GM18873 (cell line): ENCODE results near the gene CSNK2A1.
"Not testable (repeated sequence)": the region's sequence is repeated elsewhere in the genome, so short reads cannot be mapped to it uniquely, and the experiment has no call there.

Experiments used
- ATAC-seq: cut with Tn5 transposase; IDR thresholded peaks from one replicate; pipeline ENCODE4 v1.9.1; 2021; ENCODE audit warnings: mild to moderate bottlenecking, moderate library complexity, moderate number of reproducible peaks; ENCODE audit not compliant: unreplicated experiment, low FRiP score

Gene CSNK2A1

DNA sequence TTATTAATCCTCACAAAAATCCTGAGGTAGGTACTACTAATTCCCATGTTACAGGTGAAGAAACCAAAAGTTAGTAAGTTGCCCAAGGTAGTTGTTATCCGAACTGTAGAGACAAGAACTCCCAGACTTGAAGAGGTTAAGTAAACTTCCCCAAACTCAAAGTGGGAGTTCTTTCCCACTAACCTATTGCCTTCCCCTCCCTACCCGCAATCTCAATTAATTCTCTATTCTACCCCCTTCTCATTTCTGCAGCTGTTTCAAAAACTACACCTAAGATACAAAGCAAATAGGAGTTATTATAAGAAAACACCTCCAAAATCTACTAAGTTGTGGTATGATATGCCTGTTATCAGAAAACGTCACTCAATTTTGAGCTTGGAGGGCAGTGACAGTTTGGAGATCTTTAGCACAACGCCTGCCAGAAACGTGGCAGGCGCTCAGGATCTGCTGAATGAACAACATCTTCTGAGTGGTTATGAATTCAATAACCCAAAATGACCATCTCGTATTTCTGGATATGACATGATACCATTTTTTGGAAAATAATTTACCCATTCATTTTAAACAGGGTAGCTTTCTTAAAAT, 7.1 kb downstream of the CSNK2A1 start:
- ATAC-seq = no peak

DNA sequence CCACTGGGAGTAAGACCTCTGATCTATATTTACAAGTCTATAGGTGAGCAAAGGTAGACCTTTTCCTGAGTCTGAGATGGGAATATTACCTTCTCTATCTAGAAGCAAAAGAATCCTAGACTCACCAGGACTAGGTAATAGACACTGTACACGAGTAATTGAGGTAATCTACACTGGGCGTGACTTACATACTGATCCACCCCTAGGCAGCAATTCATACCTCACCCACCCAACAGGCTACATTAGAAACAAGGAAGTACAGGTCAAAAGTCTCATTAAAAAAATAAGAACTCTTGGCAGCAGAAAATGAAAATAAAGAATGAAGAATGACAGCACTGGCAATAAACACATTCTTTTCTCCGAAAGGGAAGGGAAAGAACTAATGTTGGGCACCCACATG, 7.6 kb downstream of the CSNK2A1 start:
- no peak for ATAC-seq

DNA sequence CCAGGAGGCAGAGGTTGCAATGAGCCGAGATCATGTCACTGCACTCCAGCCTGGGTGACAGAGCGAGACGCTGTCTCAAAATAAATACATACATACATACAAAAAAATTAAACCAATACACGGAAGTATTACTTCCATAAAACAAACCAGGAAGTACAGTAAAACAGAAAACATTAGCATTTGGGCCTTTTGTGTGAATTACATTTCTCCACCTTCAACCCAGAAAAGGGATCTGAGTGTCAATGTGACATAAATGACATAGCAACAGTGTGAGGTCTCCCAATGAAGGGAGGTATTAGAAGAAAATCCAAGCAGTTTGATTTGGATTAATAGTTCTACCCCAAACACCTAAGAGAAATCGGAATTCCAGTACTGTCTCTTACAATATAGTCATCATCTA, 10.1 kb downstream of the CSNK2A1 start:
- ATAC-seq = no peak

DNA sequence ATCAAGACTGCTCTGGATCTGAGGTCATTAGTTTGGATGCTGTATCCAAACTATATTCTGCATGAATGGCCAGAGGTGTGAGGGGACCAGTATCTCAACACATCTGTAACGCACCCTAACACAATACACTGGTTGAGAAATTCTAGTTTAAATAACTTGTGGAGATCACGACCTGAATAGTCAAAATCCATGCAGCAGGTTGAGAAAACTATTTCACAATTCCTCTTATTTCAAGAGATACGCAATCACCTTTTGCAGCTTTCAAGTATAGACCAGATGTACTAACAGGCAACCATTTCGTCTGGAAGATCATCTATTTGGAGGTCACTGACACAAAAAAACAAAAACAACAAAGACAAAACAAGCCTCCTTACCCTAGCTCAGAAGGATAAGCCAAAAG, 11.1 kb downstream of the CSNK2A1 start:
- no peak for ATAC-seq

DNA sequence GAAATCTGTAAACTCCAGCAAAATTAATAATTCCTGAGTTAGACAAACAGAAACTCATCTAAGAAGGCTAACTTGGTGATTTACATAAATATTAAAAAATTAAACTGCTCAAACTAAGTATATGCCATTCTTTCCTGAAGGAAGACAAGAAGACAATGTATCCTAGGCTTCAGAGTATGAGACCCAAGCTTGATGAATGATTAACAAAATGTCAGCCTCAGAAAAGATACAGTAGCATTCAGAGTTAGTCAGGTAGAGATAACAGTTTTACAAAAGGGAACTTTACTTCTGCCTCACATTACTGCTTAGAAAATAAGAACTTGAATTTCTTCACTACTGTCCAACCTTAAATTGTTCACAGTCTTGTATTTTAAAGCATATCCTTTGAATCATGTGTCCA, 12.0 kb downstream of the CSNK2A1 start:
- no peak for ATAC-seq

DNA sequence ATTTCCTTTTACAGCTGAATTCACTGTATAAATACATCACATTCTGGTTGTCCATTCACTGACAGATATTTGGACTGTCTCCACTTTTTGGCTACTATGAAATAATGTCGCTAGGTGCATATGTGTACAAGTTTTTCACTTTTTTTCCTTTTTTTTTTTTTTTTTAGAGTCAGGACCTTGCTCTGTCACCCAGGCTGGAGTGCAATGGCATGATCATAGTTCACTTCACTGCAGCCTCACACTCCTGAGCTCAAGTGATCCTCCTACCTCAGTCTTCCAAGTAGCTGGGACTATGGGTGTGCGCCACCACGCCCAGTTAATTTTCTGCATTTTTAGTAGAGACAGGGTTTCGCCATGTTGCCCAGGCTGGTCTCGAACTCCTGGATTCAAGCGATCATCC, 13.3 kb downstream of the CSNK2A1 start:
- ATAC-seq = no peak

DNA sequence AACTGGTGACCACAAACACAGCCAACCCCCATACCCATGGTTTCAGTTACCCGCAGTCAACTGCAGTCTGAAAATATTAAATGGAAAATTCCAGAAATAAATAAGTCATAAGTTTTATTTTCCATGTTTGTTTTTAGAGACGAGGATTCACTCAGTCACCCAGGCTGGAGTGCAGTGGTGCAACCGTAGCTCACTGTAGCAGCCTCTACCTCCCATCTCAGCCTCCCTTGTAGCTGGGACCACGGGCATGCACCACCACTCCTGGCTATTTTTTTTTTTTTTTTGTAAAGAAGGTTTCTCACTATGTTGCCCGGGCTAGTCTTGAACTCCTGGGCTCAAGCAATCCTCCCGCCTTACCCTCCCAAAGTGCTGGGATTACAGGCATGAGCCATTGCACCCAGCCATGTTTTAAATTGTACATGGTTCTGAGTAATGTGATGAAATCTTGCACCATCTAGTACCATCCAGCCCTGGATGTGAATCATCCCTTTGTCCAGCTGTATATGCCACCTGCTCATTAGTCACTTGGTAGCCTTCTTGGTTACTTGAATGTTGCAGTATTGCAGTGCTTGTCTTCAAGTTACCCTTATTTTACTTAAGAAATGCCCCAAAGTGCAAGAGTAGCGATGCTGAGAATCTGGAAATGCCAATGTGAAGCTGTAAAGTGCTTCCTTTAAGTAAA, 14.5 kb downstream of the CSNK2A1 start:
- no peak for ATAC-seq

DNA sequence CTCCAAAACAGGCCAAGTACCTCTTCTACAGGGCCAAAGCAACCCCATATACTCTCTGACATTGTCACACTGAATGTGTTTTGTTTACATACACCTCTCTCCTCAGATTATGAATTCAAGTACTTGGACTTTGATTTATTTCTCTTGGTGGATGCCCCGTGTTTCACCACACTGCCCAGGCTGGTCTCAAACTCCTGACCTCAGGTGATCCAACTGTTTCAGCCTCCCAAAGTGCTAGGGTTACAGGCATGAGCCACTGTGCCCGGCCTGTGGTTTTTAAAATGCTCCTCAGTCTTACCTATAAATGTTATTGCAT, 16.1 kb downstream of the CSNK2A1 start:
- ATAC-seq = no peak

DNA sequence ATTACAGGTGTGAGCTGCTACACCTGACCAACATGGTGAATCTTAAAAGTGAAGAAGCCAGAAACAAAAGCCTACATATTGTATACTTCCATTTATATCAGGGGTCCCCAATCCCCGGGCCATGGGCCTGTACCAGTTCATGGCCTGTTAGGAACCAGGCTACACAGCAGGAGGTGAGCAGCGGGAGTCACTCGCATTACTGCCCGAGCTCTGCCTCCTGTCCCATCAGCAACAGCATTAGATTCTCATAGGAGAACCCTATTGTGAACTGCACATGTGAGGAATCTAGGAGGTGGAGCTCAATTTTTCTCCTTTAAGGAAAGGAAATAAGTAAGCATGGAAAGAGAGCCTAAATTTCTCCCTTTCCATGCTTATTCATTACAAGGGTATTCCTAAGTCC, 21.7 kb downstream of the CSNK2A1 start:
- no peak for ATAC-seq

DNA sequence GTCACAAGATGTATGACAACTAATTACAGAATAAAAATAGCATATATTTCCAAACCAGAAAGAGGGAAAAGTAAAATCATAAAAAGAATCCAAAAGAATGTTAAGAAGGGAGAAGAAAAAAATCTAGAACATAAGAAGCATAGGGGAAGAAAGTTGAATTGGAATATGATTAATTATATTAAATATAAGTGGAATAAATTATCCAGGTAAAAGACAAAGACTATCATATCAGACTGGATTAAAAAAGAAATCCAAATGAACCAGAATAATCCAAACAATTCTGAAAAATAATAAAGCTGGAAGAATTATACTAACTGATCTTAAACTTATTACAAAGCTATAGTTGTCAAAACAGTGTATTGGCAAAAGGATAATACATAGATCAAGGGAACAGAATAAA, 23.6 kb downstream of the CSNK2A1 start:
- ATAC-seq = no peak

DNA sequence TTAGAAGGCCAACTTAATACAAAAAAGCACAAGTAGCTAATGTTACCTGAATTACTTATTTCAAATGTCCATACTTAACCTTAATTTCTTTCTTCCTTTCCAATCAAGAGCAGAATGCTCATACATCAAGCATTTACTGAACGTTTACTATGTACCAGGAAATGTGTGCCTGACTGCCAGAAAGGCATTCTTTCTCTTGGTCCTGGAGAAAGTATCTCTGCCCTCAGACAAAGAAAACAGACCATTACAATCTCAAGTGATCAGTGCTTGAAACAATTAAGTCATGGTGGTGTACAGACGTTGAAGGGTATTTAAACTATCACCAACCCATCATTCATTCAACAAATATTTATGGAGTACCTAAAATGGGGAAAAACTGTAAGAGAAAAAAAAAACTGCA, 26.4 kb downstream of the CSNK2A1 start:
- no peak for ATAC-seq

DNA sequence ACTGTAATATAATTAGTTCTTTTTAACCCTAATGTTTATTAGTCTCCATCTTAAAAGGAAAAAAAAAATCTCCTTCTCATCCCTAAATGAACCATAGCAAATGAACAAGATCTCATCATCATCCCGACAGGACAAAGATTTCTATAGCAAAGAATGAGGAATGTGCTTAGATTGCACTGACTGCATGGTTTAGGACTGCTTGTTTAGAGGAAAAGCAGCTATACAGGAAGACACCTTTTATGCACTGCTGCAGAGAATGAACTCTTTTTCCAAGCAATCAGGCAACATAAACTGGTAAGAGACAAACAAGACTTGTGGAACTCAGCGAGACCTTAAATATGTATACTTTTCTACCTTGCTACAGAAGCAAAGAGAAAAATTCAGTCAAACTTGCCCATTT, 26.8 kb downstream of the CSNK2A1 start:
- ATAC-seq = no peak

DNA sequence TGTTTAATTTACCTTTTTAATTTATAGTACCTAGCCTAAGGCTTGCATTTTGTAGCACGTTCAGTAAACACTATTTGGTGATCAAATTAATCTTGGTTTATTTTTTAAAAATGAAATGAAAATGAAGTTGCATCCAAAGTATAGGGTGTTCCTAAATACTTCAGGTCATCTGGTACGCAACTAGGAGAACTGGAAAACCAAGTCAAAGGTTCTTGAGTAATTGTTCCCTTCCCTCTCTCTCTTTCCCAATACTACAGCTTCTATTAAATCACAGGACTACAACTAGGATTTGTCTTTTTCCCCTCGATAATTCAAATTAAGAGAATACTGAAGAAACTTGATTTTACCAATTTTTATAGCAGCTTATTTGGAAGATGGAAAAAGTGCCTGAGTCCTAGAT, 27.9 kb downstream of the CSNK2A1 start:
- ATAC-seq = no peak

DNA sequence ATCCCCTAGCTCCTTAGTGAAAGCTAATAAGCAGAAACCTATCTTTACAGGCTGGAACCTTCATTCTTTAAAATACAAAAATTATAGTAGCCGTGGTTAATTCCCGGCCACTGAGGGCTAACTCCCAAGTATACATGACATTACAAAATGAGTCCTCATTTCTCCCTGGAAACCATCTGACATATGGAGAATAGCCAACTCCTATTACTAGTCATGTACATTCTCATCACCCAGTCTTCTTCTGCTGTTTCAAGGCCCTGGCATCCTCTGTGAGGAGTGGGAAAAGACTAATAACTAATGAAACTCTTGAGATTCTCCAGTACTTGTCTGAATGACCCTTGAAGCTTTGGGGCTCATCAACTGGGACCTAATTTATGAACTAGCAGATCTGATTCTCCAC, 30.2 kb downstream of the CSNK2A1 start:
- no peak for ATAC-seq

DNA sequence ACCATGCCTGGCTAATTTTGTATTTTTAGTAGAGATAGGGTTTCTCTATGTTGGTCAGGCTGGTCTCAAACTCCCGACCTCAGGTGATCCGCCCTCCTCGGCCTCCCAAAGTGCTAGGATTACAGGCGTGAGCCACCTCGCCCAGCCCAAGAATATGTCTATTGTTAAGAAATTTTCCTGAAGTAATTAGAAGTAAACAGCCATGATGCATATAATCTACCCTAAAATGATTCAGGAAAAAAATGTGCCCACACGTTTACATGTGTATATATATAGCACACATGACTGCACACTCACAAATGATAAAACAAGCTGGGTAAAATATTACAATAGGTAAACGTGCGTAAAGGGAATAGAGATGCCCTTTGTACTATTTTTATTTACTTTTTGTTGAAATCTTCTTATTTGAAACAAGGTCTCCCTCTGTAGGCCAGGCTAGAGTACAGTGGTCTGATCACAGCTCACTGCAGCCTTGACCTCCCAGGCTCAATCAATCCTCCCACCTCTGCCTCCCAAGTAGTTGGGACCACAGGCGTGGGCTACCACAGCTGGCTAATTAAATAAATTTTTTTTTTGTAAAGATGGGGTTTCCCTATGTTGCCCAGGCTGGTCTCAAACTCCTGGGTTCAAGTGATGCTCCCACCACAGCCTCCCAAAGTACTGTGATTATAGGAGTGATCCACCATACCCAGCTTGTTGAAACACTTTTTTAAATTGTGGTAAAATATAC, 33.1 kb downstream of the CSNK2A1 start:
- ATAC-seq = not testable (repeated sequence)

DNA sequence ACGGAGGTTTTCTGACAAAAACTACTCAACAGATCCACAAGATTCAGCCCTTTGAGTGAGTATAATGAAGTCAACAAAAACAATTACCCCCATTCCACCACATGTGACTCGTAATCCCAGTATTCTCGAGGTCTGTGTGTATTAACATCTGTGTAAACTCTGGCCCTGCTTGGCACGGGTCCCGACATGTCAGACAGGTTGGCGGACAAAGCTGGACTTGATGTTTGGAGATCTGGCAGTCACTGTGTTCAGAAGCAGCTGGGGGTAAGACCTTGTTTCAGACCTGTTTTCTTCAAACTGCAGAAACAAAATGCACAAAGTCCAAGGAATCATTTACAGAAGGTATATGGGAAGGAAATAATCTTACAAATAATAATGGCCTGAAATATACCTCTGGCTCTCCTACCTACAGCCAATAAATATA, 35.2 kb downstream of the CSNK2A1 start:
- ATAC-seq = not testable (repeated sequence)

DNA sequence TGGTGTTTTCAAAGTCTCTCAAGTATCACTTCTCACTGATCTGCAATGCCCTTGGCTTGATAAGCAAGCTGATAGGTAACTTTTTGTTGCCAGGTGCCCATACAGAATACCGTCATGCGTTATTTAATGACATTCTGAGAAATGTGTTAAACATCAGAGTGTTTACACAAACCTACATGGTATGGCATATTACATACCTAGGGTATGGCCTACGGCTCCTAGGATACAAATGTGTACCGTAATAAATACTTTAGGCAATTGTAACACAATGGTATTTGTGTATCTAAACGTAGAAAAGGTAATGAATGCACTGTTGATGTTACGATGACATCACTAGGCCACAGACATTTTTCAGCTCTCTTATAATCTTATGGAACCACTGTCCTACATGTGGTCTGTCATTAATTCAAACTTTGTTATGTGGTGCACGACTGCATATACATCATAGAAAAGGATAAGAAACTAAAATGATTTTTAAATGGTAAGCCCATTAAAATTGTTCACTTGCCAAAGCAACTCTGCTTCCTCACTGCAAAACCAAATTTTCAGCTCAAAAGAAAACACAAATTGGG, 35.7 kb downstream of the CSNK2A1 start:
- no peak for ATAC-seq

DNA sequence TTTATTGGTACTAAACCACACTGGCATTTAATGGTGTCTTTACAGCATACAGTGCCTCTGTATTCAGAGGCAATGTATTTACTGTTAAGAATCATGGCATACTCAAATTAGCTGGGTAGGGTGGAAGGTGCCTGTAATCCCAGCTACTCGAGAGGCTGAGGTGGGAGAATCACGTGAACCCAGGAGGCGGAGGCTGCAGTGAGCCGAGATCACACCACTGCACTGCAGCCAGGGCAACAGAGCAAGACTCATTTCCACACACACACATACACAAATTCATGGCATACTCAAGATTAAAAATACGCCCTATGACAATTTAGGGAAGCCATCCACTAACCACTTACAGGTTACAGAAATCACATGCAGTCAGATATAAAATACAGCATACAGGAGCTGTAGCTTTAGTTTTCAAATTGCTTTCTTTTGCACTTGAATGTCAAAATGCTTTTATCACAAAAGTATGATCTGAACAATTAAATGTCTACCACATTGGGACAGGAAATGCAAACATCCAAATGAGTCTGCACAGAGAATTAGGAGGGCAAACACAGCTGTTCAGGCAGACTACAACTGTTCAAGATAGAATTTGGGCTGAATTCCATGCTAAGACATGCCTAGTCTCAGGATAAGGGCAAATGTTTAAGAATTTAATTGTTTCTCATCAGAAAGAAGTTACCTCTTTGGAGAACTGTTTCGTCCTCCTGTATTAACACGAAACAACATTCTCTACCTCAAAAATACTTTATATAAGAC, 36.4 kb downstream of the CSNK2A1 start:
- no peak for ATAC-seq

DNA sequence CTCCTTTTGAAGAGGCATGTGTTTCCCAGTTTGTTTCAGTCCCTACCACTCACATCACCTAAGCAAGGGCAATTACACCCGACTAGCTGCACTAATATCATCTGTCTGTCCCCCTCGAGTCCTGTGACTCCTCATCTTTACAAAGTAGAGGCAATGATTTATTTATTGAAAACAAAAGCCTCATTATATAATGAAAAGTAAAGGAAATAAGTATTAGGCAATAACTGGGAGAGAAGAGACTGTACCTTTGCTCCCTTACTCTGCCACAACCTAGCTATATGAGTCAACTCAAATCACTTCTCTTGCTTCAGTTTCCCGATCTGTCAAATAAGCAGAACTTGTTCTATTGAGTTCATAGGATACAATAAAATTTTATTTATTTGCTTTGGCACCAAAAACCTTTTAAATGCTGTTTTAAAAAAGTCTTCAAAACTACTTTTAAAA, 38.9 kb downstream of the CSNK2A1 start:
- no peak for ATAC-seq

DNA sequence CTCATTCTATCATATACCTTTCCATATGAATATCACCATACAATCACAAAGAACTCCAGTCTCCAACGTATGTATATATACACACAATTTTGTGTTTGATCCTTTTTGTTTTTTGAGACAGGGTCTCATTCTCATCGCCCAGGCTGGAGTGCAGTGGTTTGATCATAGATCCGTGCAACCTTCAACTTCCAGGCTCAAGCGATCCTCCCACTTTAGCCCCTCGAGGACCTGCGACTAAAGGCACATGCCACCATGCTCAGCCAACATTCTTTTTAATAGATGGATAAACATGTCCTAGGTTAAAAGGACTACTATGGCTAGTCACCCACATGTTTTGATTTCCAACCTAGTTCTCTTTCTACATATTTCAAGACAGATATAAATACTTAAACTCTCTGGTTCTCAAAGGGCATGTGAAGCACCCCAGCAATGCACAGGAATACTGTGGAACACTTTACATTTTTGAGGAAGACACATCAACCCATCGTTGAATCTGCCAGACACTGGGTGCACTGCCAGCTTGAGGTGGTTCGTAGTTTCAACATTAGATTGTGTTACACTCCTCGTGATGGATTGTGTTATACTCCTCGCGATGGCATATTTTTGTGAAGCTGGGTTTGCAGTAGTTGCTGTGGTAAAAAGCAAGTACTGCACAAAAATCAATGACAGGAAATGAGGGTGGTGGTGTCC, 40.4 kb downstream of the CSNK2A1 start:
- ATAC-seq = no peak
